ENCODE data around the gene SPINK8. TPM values are rescaled to one million over a fixed set of nuclear protein-coding genes. Genes with fewer than 3 reads are reported as not detected.

The SPINK8 gene
- total and polyA plus RNA-seq, 2 of the 8 experiments (the other 6 are each of a cell fraction or from before 2014, with no cell fraction given) = 0.29 TPM; not detected in 1

DNA sequence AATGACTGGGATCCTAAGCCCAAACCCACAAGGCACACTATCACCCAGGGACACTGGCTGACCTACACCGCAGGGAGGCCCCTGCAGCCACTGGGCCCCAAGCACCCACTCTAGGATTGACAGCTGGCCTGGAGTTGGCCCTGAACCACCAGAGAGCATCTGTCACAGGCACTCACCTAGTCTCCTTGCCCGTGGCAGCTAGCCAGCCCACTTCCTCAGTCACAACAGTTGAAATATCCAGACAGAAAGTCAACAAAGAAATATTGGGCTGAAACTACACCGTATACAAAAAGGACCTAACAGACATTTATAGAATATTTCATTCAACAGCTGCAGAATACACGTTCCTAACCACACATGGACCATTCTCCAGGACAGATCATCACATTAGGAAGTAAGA lies 5.2 kb upstream of the SPINK8 start:
- no peaks in the 10 kb centered on the region for H3K36me3 ChIP-seq (ENCODE audit: control insufficient read depth in 2 of 4, insufficient read depth in 4 of 4, low read length in 3 of 4)
- H4K91ac ChIP-seq (replicated peaks; ENCODE audit: insufficient read length, low read length) = no peak overlapping the region
- FAIRE-seq = no peak
- 90% methylated on average over 4 of the region's 4 CpGs; no CpG with 5 or more reads in 1 of the 2 experiments for WGBS, 2 experiments (ENCODE audit: extremely low coverage in 1 of 2, insufficient coverage in 1 of 2, insufficient read length in 1 of 2, insufficient replicate concordance in 2 of 2, low coverage in 1 of 2, low lambda C conversion rate in 2 of 2, missing lambda C conversion rate in 1 of 2)
- H2BK5ac ChIP-seq (ENCODE audit: low read depth, low read length) = no peak overlapping the region
- no peak overlapping the region for H4K8ac ChIP-seq (ENCODE audit: extremely low read depth, insufficient read depth, low read length)
- TF ChIP-seq CREB1 (IDR thresholded peaks at IDR 0.05) (no peak), GABPA (IDR thresholded peaks at IDR 0.05; ENCODE audit: borderline replicate concordance, insufficient read depth, low read length) (no peak), EGR1 (IDR thresholded peaks at IDR 0.05; ENCODE audit: borderline replicate concordance, low read depth, low read length) (no peak), POU5F1 (IDR thresholded peaks at IDR 0.05; ENCODE audit: low read depth, low read length) (no peak), SIRT6 (IDR thresholded peaks at IDR 0.05; ENCODE audit: low read length) (no peak), RAD21 (IDR thresholded peaks at IDR 0.05 in 1 of 2, conservative IDR thresholded peaks at IDR 0.05 in 1 of 2; ENCODE audit: low read depth in 2 of 2, low read length in 2 of 2) (no peak), CBX5 (IDR thresholded peaks at IDR 0.05; ENCODE audit: low read depth, low read length) (no peak), NRF1 (IDR thresholded peaks at IDR 0.05; ENCODE audit: low read depth, low read length) (no peak), FOSL1 (IDR thresholded peaks at IDR 0.05; ENCODE audit: insufficient read depth, low read depth, low read length) (no peak), HDAC2 (IDR thresholded peaks at IDR 0.05; ENCODE audit: borderline replicate concordance in 1 of 2, low read depth in 2 of 2, low read length in 2 of 2) (no peak), RFX5 (IDR thresholded peaks at IDR 0.05; ENCODE audit: borderline replicate concordance, low read depth, low read length) (no peak), SP2 (IDR thresholded peaks at IDR 0.05; ENCODE audit: low read length) (no peak)
- no peaks in the 10 kb centered on the region for H3K23me2 ChIP-seq (ENCODE audit: low read depth, low read length)
- H4K20me1 ChIP-seq (replicated peaks in 1 of 2; ENCODE audit: control insufficient read depth in 1 of 2, insufficient read depth in 2 of 2, low read length in 2 of 2) = no peaks in the 10 kb centered on the region
- no peak overlapping the region for H3K23ac ChIP-seq (ENCODE audit: insufficient read length)
- H2AK5ac ChIP-seq (ENCODE audit: low read depth, low read length) = no peak overlapping the region
- no peak overlapping the region for H3K4ac ChIP-seq (replicated peaks; ENCODE audit: insufficient read length, low read depth, low read length)
- H3K56ac ChIP-seq (replicated peaks; ENCODE audit: insufficient read length, low read depth, low read length) = no peak overlapping the region
- POLR2A ChIA-PET (ENCODE audit: partially characterized antibody) = interaction anchor here (0.9 kb wide), 1 partner anchor 13 kb away, joined by 3 read pairs; no protein-coding TSS in a partner anchor
- H3K14ac ChIP-seq (ENCODE audit: insufficient read length) = no peak overlapping the region
- no peak overlapping the region for H2BK15ac ChIP-seq (ENCODE audit: low read length)
- no peaks in the 10 kb centered on the region for H3K4me1 ChIP-seq (replicated peaks in 1 of 4; ENCODE audit: control insufficient read depth in 3 of 4, insufficient read depth in 4 of 4, low read length in 3 of 4)
- DNase-seq (ENCODE audit: low read depth in 1 of 2, low spot score in 2 of 2) = no peak
- H3K9me3 ChIP-seq (ENCODE audit: insufficient read depth in 2 of 2, low read depth in 1 of 2, low read length in 1 of 2) = no peaks in the 10 kb centered on the region
- H2AFZ ChIP-seq (ENCODE audit: low read length) = no peak overlapping the region
- CTCF ChIA-PET (ENCODE audit: partially characterized antibody) = interaction anchor here (0.7 to 1.8 kb wide), 3 partner anchors 10 to 1174 kb away, joined by 3 to 4 read pairs (median 3); no protein-coding TSS in a partner anchor
- no peak overlapping the region for H3K9ac ChIP-seq (replicated peaks in 1 of 4; ENCODE audit: extremely low read depth in 1 of 4, low read depth in 3 of 4, low read length in 3 of 4)
- H3K18ac ChIP-seq (ENCODE audit: extremely low read depth, low read length) = no peak overlapping the region
- no peak overlapping the region for H3K4me3 ChIP-seq (ENCODE audit: extremely low read depth in 1 of 4, insufficient read depth in 2 of 4, low read depth in 3 of 4, low read length in 4 of 4)
- no peak overlapping the region for H2BK20ac ChIP-seq (ENCODE audit: low read length)
- no peaks in the 10 kb centered on the region for H3K79me1 ChIP-seq (ENCODE audit: low read depth, low read length)
- H3K79me2 ChIP-seq (ENCODE audit: control insufficient read depth in 1 of 2, insufficient read depth in 2 of 2, low read length in 2 of 2) = no peaks in the 10 kb centered on the region
- no peaks in the 10 kb centered on the region; a peak in 1 of 7 replicates for H3K27me3 ChIP-seq (replicated peaks in 1 of 4; ENCODE audit: control insufficient read depth in 3 of 4, extremely low read depth in 1 of 4, insufficient read depth in 3 of 4, low read length in 3 of 4)
- no peak overlapping the region for H3K4me2 ChIP-seq (ENCODE audit: insufficient read depth in 1 of 2, low read depth in 2 of 2, low read length in 2 of 2)
- no peak overlapping the region for H2BK12ac ChIP-seq (ENCODE audit: low read depth, low read length)
- no peak overlapping the region for H4K5ac ChIP-seq (ENCODE audit: insufficient read length, low read depth, low read length)
- H2BK120ac ChIP-seq (replicated peaks; ENCODE audit: low read depth, low read length) = no peak overlapping the region
- H3K27ac ChIP-seq (ENCODE audit: low read depth, low read length) = no peak overlapping the region
